C4-2B (cell line): ENCODE data around the gene GABRB3.

Experiments used
- ZFX ChIP-seq: fragments of 450-650 bp; IDR thresholded peaks from 2 replicates; pipeline ENCODE4 v1.6.1; 2017
- TF ChIP-seq, protein P1 (sequence below): fragments of 450-650 bp; conservative IDR thresholded peaks from 2 replicates; pipeline ENCODE4 v1.5.1; 2017; ENCODE audit warnings: mild to moderate bottlenecking

DNA sequence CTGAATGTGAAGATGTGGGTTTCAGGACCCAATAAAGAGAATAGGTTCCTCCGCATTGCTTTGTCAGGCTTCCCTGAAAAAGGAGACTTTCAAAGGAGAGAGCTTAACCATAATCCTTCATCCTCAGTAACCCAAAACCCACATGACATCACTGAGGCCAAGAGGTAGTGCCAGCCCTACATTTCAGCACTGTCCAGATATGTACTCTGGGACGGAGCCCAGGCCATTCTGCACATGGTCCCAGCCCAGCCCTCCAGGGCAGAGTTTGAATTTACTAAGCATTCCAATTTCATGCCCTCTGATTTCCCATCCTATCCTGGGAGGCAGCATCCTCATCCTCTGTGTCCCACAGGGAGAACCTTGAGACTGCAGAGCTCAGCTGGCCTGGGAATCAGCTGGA lies 210.5 kb downstream of the GABRB3 start:
- TF ChIP-seq, protein P1, sequence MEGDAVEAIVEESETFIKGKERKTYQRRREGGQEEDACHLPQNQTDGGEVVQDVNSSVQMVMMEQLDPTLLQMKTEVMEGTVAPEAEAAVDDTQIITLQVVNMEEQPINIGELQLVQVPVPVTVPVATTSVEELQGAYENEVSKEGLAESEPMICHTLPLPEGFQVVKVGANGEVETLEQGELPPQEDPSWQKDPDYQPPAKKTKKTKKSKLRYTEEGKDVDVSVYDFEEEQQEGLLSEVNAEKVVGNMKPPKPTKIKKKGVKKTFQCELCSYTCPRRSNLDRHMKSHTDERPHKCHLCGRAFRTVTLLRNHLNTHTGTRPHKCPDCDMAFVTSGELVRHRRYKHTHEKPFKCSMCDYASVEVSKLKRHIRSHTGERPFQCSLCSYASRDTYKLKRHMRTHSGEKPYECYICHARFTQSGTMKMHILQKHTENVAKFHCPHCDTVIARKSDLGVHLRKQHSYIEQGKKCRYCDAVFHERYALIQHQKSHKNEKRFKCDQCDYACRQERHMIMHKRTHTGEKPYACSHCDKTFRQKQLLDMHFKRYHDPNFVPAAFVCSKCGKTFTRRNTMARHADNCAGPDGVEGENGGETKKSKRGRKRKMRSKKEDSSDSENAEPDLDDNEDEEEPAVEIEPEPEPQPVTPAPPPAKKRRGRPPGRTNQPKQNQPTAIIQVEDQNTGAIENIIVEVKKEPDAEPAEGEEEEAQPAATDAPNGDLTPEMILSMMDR: no peak
- no peak for TF ChIP-seq ZFX
